NOMO-1 treated with dmso at 0.1 percent for 144 hours (cell line): ENCODE data around the gene B9D2.
A peak's percentile ranks its signal among the peaks of the same experiment; 100 is the strongest.
"Not testable (repeated sequence)": the region's sequence is repeated elsewhere in the genome, so short reads cannot be mapped to it uniquely, and the experiment has no call there.

Experiments
- DNase-seq: peaks from one replicate; lab custom pipeline; 2025; ENCODE audit not compliant: unreplicated experiment; lab: John Stamatoyannopoulos, UW

B9D2 gene

GRCh38 chr19:41391618-41392017 is 27.7 kb upstream of the B9D2 start:
- no peak for DNase-seq

DNA sequence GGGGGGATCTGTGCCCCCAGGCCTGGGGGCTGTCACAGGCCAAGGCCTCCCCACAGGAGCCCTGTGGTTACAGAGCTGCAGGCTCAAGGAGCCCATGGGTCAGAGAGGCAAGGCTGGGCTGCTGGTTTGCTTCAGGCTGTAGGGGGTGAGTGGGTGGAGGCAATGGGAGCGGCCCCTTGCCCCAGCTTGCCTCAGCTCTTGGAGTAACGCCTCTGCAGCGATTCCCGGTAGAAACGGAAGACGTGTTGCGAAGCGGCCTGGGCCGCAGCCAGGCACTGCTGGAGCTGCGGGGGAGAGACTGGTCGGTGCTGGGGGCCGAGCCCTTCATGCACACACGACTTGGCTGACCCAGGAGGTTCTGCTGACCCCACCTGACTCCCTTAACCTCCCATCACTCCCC is 22.5 kb upstream of the B9D2 start:
- no peak for DNase-seq

GRCh38 chr19:41384351-41384750 is 20.4 kb upstream of the B9D2 start:
- no peak for DNase-seq

- not testable (repeated sequence) for DNase-seq
These were observed 17.6 kb upstream of the B9D2 start for GRCh38 chr19:41381536-41381935.

GRCh38 chr19:41377977-41378709 is 14.2 kb upstream of the B9D2 start:
- DNase-seq: no peak

DNA sequence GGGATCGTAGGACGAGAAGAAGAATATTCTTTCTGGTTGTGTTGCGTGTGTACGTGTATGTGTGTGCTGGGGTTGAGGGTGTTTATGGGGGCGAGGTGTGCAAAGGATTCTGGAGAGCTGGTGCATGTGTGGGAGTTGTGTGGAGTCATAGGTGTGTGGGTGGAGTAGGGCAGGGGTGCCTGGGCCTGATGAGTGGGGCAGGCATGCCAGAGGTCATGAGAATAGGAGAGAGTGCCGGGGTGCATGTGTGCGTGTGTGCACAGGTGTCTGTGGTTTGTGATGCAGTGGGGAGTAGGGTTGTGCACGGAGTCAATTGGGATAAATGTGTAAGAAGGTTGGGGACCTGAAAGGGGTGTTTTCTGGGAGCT is 13.0 kb upstream of the B9D2 start:
- DNase-seq: no peak

- no peak for DNase-seq
These were observed 12.5 kb upstream of the B9D2 start, which contains the start of gene TMEM91 for GRCh38 chr19:41376241-41376997. Gene TMEM91, plus strand, starts transcription at chr19:41376533. Its CDS starts 1,777 bp downstream, at chr19:41378310.

DNA sequence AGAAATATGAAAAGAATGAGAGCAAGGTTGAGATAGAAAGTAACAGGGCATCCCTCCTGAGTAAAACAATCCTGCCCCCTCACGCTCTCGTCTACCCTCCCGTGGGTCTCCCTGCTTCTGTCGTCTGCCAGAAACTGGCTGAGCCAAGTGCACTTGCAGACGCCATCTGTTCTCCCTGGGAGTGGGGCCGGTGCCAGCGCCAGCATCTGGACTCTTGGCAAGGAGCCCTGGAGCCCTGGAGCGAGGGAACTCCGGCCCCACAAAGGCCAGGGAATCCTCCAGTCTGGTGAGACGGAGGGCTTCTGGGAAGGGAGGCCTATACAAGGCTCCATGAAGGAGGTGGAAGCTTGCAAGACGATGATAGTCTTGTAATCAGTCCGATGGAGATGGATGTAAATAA is 10.0 kb upstream of the B9D2 start:
- DNase-seq: no peak

DNA sequence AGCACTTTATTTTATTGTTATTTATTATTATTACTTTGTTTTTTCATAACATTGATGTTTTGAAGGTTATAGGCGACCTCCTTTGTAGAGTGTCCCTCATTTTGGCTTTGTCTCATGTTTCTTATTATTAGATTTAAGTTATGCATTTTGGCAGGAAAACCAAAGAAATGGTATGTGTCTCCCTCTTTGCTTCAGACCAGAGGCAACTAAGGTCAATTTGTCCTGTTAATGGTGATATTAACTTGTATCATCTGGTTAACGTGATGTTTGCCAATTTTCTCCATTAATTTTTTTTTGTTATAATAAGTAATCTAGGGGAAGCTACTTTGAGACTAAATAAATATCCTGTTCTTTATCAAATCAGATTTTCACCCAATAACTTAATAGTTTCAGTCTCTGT is 8.6 kb upstream of the B9D2 start:
- no peak for DNase-seq

GRCh38 chr19:41371541-41371940 is 7.6 kb upstream of the B9D2 start:
- DNase-seq: no peak

DNA sequence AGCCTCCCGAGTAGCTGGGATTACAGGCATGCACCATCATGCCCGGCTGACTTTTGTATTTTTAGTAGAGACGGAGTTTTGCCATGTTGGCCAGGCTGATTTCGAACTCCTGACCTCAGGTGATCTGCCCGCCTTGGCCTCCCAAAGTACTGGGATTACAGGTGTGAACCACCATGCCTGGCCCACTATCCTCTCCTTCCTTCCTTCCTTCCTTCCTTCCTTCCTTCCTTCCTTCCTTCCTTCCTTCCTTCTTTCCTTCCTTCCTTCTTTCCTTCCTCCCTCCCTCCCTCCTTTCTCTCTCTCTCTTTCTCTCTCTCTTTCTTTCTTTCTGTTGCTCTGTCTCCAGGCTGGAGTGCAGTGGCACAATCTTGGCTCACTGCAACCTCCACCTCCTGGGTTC is 7.2 kb upstream of the B9D2 start:
- not testable (repeated sequence) for DNase-seq

DNA sequence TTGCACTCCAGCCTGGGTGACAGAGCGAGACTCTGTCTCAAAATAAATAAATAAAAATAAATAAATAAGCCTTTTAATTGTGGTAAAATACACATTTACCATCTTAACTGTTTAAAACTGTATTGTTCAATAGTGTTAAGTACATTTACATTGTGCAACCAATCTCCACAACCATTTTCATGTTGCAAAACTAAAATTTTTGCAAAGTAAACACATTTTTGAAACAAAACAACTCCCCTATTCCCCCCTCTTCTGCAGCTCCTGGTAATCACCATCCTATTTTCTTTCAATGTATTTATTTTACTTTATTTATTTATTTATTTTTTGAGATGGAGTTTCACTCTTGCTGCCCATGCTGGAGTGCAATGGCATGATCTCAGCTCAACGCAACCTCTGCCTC is 5.8 kb upstream of the B9D2 start:
- no peak for DNase-seq

DNA sequence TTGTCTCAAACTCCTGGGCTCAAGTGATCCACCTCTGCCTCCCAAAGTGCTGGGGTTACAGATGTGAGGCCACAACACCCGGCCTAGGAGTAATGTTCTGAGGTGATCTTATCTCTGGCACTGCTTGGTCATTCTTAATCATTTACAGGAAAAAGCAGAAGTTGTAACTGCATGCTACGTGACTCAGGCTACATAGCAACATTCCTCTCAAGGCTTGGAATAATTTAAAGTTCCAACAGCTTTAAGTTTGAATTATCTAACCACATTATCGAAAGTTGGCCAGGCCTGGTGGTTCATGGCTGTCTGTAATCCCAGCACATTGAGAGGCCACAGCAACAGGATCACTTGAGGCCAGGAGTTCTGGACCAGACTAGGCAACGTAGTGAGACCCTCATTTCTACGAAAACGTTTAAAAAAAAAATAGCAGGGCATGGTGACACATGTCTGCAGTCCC is 3.9 kb upstream of the B9D2 start:
- peak; percentile 51 for DNase-seq

- no peak for DNase-seq
These were observed 2.1 kb upstream of the B9D2 start for GRCh38 chr19:41366089-41366488.

DNA sequence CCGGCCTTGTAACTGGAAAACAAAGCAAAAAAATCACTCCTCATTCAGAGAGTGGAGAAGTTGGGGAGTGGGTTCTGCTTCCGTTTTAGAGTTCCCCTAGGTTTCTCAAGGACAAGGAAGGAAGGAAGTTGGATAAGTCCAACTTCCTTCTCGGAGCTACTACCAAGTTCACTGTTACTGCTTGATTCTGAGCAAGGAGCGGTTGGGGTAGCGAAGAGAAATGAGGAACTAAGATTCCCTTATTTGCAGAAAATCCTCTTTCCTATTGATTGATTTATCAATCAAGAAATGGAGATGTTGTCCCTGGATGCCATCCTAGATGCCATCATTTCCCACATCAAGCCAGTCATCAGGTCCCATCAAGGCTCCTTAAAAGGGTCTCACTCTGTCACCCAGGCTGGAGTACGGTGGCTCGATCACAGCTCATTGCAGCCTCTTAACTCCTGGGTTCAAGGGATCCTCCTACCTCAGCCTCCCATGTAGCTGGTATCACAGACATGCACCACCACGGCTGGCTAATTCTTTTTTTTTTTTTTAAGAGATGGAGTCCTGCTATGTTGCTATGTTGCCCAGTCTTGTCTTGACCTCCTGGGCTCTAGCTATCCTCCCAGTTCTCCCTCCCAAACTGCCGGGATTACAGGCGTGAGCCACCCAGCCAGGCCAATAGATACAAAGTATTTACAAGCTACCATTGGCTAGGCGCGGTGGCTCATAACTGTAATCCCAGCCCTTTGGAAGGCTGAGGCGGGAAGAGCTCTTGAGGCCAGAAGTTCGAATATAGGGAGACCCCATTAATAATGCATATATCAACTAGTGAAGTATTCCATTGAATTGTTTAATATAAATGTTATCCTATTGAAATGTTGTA is 809 bp upstream of the B9D2 start:
- DNase-seq: no peak

DNA sequence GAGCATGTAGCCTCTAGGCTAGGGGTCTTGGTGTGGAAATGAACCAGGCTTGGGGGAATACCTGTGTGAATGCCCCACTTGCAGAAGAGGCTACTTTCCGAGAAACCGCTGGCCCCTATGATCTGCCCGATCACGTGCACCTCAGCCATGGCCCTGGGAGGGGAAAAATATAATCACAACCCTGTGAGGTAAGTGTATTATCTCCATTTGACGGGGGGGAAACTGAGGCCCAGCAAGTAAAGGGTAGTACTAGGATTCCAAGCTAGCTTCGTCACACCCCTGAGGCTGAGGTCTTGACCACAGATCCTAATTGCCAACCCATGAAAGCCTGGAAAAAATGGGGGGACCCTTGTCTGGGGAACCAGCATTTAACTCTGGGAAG is 587 bp downstream of the B9D2 start:
- DNase-seq: no peak

- DNase-seq: no peak
These were observed 1.7 kb downstream of the B9D2 start for GRCh38 chr19:41362143-41362847.

- no peak for DNase-seq
These were observed 4.2 kb downstream of the B9D2 start for GRCh38 chr19:41359741-41360140.

- no peak for DNase-seq
These were observed 6.2 kb downstream of the B9D2 start for GRCh38 chr19:41357746-41358145.

DNA sequence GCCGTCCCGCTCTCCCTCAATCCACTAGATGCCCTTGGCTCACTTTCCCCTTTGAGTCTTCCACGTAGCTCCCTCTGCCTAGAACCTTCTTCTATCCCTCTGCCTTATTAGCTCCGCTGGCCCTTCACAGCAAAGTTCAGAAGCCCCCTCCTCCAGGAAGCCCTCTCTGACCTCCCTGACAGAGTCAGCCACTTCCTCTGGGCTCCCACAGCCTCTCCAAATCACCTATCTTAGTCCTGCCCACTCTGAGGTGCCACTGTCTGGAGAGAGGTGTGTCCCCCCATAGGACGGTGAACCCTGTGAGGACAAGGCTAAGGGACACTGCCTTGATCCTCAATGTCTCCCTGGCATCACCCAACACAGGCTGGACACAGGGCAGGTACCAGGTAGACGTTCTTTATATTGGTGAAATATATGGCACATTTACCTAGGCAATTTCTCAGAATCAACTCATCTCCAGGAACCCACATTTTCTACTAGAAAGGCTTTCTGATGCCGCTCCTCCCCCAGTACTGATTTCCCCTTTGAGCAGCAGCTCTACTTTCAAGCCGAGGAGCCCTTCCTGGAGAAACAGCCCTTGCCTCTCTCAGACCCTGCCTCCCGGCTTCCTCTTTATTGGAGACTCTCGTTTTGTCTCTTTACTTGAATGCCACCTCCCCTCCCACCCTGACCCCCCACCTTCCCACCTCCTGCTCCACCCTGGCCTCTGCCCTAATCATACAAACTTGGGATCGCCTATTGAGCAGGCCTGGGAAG is 6.8 kb downstream of the B9D2 start:
- no peak for DNase-seq
